NCI-H69 (cell line): ENCODE measurements around the gene RASAL2.
A peak's percentile ranks its signal among the peaks of the same experiment; 100 is the strongest.
"Not testable (repeated sequence)": the region's sequence is repeated elsewhere in the genome, so short reads cannot be mapped to it uniquely, and the experiment has no call there.

Experiments
- DNase-seq: peaks from one replicate; lab custom pipeline; 2025; lab: John Stamatoyannopoulos, UW

Gene RASAL2

GRCh38 chr1:178491721-178492120 is 397.8 kb downstream of the RASAL2 start:
- DNase-seq, result no peak

- DNase-seq, result no peak
Measured at GRCh38 chr1:178492341-178492740, 398.4 kb downstream of the RASAL2 start.

- DNase-seq, result no peak
Measured at GRCh38 chr1:178493301-178493741, 399.4 kb downstream of the RASAL2 start.

GRCh38 chr1:178494569-178494971 is 400.7 kb downstream of the RASAL2 start:
- no peak for DNase-seq

GRCh38 chr1:178495158-178495557 is 401.3 kb downstream of the RASAL2 start:
- no peak for DNase-seq

GRCh38 chr1:178495741-178496409 is 402.0 kb downstream of the RASAL2 start:
- DNase-seq, result no peak

GRCh38 chr1:178496410-178497135 is 402.7 kb downstream of the RASAL2 start, which contains the start of gene CLEC20A:
Gene CLEC20A, minus strand, starts transcription at chr1:178496964. Its CDS starts 25 bp downstream, at chr1:178496939.
- no peak for DNase-seq

GRCh38 chr1:178497903-178498478 is 404.1 kb downstream of the RASAL2 start:
- no peak for DNase-seq

GRCh38 chr1:178498896-178499675 is 405.2 kb downstream of the RASAL2 start:
- no peak for DNase-seq

GRCh38 chr1:178500091-178500770 is 406.3 kb downstream of the RASAL2 start:
- no peak for DNase-seq

GRCh38 chr1:178500936-178501554 is 407.1 kb downstream of the RASAL2 start:
- peak; percentile 5 for DNase-seq

- DNase-seq, result peak; percentile 61
Measured at GRCh38 chr1:178501705-178502329, 407.9 kb downstream of the RASAL2 start.

GRCh38 chr1:178502330-178502714 is 408.4 kb downstream of the RASAL2 start:
- no peak for DNase-seq

- DNase-seq, result no peak
Measured at GRCh38 chr1:178502856-178503255, 409.0 kb downstream of the RASAL2 start.

- DNase-seq, result not testable (repeated sequence)
Measured at GRCh38 chr1:178503316-178503715, 409.4 kb downstream of the RASAL2 start.

GRCh38 chr1:178503849-178504248 is 409.9 kb downstream of the RASAL2 start:
- DNase-seq, result no peak

GRCh38 chr1:178504286-178504685 is 410.4 kb downstream of the RASAL2 start:
- DNase-seq, result no peak

GRCh38 chr1:178506177-178506576 is 412.3 kb downstream of the RASAL2 start:
- DNase-seq, result no peak

- DNase-seq, result no peak
Measured at GRCh38 chr1:178506669-178507068, 412.8 kb downstream of the RASAL2 start.

GRCh38 chr1:178509414-178510007 is 415.6 kb downstream of the RASAL2 start:
- DNase-seq, result no peak
